CD4-positive, alpha-beta T cell treated with Interleukin-6 at 100 ng/mL for 8 hours (primary cell): Measurements from ENCODE around the gene SERPINA12.

Experiments
- DNase-seq: peaks from one replicate; pipeline ENCODE4 v3.0.0-alpha.2; 2020; ENCODE audit warnings: mixed read lengths, low spot score

SERPINA12 gene

GRCh38 chr14:94464290-94464689 lies 45.0 kb downstream of the SERPINA12 start:
- no peak for DNase-seq

GRCh38 chr14:94462763-94463572 lies 46.3 kb downstream of the SERPINA12 start:
- no peak for DNase-seq

GRCh38 chr14:94462219-94462551 lies 47.1 kb downstream of the SERPINA12 start:
- DNase-seq, result no peak

DNA sequence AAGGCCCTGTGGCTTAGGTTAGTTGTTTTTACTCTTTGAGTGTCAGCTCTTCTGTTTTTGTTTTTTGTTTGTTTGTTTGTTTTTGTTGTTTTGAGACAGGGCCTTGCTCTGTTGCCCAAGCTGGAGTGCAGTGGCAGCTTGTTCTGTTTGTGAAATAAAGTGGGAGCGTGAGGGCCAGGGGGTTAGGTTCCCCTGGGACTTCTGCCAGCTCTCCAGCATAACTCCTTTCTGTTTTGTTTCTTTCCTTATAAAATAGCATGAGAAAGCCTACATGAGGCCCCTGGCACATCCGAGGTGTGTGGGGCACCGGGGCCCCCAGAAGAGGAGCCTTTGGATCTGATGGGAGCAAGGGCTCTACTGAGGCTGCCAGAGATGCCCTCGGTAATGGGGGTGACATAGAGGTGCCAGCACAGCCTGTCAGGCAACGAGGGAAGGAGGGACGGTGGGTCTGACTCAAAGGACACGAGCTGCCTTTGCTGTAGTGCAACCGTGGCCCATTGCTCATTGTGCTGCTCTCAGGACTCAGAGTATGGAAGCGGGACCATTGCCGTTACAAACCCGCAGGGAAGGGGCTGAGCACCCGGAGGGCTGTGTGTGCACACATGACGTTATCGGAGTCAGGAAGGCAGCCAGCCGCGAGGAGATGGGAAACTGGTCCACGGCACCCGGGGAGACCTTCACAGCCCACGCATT lies 47.6 kb downstream of the SERPINA12 start:
- DNase-seq, result no peak

- DNase-seq, result no peak
Observed at GRCh38 chr14:94460631-94461416, 48.4 kb downstream of the SERPINA12 start.

DNA sequence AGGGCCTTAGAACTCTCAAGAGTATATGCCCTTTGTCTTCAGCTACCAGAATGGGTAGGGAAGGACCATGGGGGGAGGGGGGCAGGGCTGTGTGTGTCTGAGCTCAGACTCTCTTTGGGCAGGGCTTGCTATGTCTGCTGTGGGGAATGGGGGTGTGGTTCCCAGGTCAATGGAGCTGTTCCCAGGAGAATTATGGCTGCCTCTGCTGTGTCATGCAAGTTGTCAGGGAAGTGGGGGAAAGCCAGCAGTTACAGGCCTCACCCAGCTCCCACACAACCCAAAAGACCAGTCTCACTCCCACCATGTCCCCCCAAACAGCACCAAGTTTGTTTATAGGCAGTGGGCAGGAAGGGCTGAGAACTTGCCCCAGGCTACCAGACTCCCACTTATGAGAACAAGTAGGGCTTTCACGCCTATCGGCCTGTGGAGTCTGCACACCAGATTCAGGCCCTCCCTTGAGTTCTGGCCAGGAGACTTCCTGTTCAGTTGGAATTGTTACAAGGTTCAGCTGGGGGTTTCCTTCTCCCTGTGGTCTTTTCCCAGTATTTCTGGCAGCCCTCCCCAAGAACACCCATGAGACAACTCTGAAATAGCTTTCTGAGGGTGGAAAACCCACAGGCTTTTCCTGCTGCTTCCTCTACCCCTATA lies 50.6 kb downstream of the SERPINA12 start:
- no peak for DNase-seq

GRCh38 chr14:94458096-94458495 lies 51.2 kb downstream of the SERPINA12 start:
- no peak for DNase-seq

GRCh38 chr14:94455928-94456327 lies 53.3 kb downstream of the SERPINA12 start:
- DNase-seq, result no peak

DNA sequence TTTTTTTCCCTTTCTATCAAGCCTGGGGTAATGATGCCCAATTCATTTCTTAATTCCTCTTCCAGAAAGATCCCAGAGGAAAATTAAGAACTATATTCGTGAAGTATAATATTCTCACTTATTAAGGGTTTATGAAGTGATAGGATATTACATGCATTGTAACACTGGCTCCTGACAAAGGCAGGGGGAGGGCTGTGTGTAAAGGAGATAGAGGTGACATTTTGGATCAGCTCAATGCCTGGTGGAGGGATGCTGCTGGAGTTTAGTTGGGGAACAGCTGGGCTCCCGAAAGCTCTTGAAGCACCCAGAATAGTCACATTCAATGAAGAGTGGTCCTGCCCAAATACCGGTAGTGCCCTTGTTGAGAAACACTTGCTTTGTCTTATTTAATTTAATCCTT lies 57.4 kb downstream of the SERPINA12 start:
- no peak for DNase-seq

GRCh38 chr14:94451091-94451771 lies 58.0 kb downstream of the SERPINA12 start:
- no peak for DNase-seq

DNA sequence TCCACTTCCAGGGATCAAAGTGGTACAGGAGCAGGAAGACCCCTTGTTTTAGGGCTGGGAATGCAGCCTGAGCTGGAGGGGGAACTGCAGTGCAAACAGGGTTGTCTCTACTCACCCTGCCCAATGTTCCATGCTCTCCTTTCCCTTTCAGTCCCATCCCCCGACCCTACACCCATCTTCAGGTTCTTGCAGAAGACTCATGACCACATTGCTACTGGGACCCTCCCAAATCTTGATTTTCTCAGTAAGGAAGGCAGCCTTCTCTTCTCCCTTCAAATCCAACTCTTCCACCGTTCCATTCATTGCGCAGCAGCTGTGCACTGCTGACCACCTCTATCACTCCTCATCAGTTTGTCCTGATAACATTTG lies 58.6 kb downstream of the SERPINA12 start:
- DNase-seq, result no peak

- no peak for DNase-seq
Observed at GRCh38 chr14:94449930-94450329, 59.3 kb downstream of the SERPINA12 start.

DNA sequence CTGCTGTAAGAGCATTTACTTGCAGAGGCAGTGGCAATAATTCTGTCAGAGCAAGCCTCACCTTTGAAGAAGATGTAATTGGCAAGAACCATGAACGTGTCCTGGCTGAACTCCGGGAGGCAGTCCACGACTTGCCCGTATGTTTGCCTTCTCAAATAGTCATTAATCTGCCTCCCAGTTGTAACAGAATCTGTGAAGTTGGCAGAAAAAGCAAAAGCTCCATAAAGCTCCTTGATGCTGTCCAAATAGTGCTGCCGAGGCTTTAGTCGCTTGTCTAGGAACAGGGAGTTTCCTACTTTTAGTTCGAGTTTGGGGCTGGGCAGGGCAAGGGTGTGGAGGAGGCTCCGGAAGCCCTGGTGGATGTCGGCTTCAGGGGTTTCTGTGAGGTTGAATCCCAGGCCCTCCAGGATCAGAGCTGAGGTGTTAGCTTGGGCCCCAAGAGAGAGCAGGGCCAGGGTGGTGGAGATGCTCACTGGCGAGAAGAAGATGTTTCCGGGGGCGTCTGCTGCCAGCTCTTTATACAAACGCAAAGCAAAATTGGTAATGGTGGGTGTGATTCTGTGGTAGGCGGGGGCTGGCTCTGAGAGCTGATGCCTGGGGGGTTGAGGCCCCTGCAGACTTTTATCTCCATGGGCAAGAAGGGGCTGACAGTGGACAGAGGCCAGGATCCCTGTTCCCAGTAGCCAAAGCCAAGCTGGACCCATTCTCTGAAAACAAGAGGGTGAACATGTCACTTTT lies 61.0 kb downstream of the SERPINA12 start:
- no peak for DNase-seq

GRCh38 chr14:94447206-94447605 lies 62.1 kb downstream of the SERPINA12 start:
- no peak for DNase-seq

DNA sequence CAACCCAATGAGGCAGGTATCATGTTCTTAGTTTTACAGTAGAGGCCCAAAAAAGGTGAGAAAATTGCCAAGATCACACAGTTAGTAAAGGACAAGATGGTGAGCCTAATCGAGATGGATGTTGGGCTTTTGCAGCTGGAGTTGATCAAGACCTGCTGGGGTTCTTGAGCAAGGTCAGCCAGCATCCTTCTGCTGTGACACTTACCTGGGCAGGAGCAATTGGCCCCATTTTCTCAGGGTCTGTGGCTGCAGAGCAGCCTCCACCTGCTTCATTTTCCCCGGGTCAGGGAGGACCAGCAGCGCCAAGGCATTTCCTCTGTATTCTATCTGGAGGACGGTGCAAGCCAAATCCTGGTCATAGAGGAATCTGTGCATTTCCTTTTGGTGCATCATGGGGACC lies 63.1 kb downstream of the SERPINA12 start:
- DNase-seq, result no peak

DNA sequence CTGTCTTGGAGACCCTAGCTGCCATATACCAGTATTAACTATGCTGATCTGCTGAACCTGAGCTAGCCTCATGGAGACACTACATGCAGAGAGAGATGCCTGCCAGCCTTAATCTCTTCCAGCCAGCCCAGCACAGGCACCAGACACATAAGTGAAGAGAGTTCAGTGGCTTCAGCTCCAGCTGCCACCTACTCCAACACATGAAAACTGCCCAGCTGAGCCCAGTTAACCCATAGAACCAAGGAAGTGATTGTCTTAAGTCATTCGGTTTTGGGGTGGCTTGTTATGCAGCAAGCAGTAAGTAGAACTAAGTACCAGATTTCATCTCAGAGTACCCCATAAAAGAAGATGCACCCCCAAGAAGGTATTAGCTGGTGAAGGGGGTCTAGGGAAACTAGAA lies 64.3 kb downstream of the SERPINA12 start:
- no peak for DNase-seq

- no peak for DNase-seq
Observed at GRCh38 chr14:94441531-94442205, 67.6 kb downstream of the SERPINA12 start.

GRCh38 chr14:94441130-94441529 lies 68.1 kb downstream of the SERPINA12 start:
- DNase-seq, result no peak

DNA sequence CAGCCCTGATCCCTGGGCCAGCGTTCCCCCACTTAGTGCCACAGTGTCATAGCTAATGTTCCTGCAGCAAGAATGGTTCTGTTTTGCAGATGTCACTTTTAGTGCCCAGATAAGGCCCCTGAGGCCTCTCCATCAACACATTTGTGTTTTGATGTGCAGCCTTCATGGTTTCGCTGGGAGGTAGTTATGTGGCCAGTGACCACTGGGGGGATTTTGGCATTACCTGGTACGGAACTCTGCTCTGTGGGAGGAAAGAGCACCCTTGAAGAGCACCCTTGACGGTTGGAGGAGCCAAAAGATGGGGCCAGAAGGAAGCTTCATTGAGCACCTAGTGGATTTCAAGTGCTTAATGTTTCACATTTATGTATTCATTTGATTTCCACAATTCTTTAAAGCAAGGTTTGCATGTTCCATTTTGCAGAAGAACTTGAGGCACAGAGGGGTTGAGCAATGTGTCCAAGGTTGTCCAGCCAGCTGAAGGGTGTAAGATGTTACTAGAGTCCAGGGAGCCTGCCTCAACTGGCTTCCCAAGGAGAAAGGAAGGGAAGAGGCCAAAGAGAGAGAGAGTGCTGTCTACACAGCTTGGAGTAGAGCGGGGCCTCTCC lies 69.7 kb downstream of the SERPINA12 start:
- no peak for DNase-seq
